HG03280 (cell line): ENCODE measurements around the gene SLC7A1.

Experiments
- ATAC-seq: cut with Tn5 transposase; IDR thresholded peaks from one replicate; pipeline ENCODE4 v1.9.1; 2021; ENCODE audit warnings: mild to moderate bottlenecking, moderate library complexity; ENCODE audit not compliant: unreplicated experiment

Gene SLC7A1

GRCh38 chr13:29494520-29494919 lies 101.0 kb downstream of the SLC7A1 start:
- ATAC-seq: no peak

- no peak for ATAC-seq
Observed at GRCh38 chr13:29493796-29494195, 101.7 kb downstream of the SLC7A1 start.

- ATAC-seq: no peak
Observed at GRCh38 chr13:29491248-29491647, 104.2 kb downstream of the SLC7A1 start.

- ATAC-seq: no peak
Observed at GRCh38 chr13:29490561-29490885, 105.0 kb downstream of the SLC7A1 start.

- ATAC-seq: no peak
Observed at GRCh38 chr13:29489650-29490560, 105.6 kb downstream of the SLC7A1 start.

- no peak for ATAC-seq
Observed at GRCh38 chr13:29487466-29488454, 107.7 kb downstream of the SLC7A1 start.

GRCh38 chr13:29486551-29486950 lies 108.9 kb downstream of the SLC7A1 start:
- no peak for ATAC-seq

- no peak for ATAC-seq
Observed at GRCh38 chr13:29484796-29485195, 110.7 kb downstream of the SLC7A1 start.

- ATAC-seq: no peak
Observed at GRCh38 chr13:29484236-29484635, 111.3 kb downstream of the SLC7A1 start.

- no peak for ATAC-seq
Observed at GRCh38 chr13:29483623-29484022, 111.9 kb downstream of the SLC7A1 start.

GRCh38 chr13:29483211-29483610 lies 112.3 kb downstream of the SLC7A1 start:
- no peak for ATAC-seq

- ATAC-seq: no peak
Observed at GRCh38 chr13:29482504-29482903, 113.0 kb downstream of the SLC7A1 start.

GRCh38 chr13:29481603-29482002 lies 113.9 kb downstream of the SLC7A1 start:
- ATAC-seq: no peak

- ATAC-seq: no peak
Observed at GRCh38 chr13:29480893-29481525, 114.5 kb downstream of the SLC7A1 start.

- no peak for ATAC-seq
Observed at GRCh38 chr13:29479716-29480492, 115.6 kb downstream of the SLC7A1 start.

- no peak for ATAC-seq
Observed at GRCh38 chr13:29476046-29476445, 119.4 kb downstream of the SLC7A1 start.

- no peak for ATAC-seq
Observed at GRCh38 chr13:29474991-29475390, 120.5 kb downstream of the SLC7A1 start.

GRCh38 chr13:29473166-29473565 lies 122.3 kb downstream of the SLC7A1 start:
- ATAC-seq: no peak

- peak; percentile 74 for ATAC-seq
Observed at GRCh38 chr13:29472332-29472961, 123.0 kb downstream of the SLC7A1 start.

- no peak for ATAC-seq
Observed at GRCh38 chr13:29471551-29471950, 123.9 kb downstream of the SLC7A1 start.
